PFSK-1 (cell line): ENCODE results near the gene NOVA2.

Source experiments
- REST ChIP-seq, 2 experiments: IDR thresholded peaks; 2 replicates each; pipeline versions ENCODE4 v1.6.1 to v1.8.0; 2011 to 2012; ENCODE audit warnings: low read depth in 2 of 2, low read length in 2 of 2, control low read depth in 1 of 2, inconsistent platforms in 1 of 2, mild to moderate bottlenecking in 1 of 2, moderate library complexity in 1 of 2; ENCODE audit not compliant: insufficient read depth in 1 of 2
- TAF1 ChIP-seq: IDR thresholded peaks from 2 replicates; pipeline ENCODE4 v1.6.1; 2012; ENCODE audit warnings: low read length, control low read depth, borderline replicate concordance; ENCODE audit not compliant: insufficient read depth

DNA sequence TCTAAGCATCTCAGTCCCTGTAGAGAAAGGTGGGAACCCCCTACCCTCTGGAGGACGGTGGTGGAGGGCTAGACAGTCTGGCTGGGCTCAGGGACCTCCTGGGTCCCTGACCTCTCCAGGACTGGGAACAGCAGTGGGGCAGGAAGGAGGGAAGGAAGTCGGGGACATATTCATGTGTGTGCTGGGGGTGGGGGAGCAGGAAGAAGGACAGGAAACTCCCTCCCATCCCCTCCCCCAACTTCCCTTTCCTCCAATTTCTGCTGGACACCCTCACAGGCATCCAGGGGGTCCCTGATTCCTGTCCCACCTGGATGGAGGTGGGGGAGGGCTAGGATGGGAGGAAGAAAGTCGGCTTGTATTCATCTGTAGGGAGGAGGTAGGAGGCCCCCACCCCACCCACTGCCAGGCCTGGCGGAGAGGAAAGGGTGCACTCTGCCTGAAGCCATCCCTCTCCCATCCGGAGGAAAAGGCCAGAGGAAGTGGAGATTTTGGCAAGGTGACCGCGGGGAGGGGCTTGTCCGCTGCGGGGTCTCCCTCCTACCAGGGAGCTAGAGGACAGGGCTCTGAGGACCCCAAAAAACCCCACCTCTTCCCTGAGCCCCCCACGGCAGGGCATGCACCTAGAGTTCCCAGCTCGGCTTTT lies 2.3 kb downstream of the NOVA2 start:
- TF ChIP-seq TAF1 (no peak), REST (IDR thresholded peaks at IDR 0.05; ENCODE audit: insufficient read depth in 1 of 2, low read depth in 2 of 2, low read length in 2 of 2) (no peak)
